NCI-H1436 (cell line): ENCODE measurements around the gene ARRDC5.
"Not testable (repeated sequence)": the region's sequence is repeated elsewhere in the genome, so short reads cannot be mapped to it uniquely, and the experiment has no call there.

Experiments
- DNase-seq: peaks from one replicate; lab custom pipeline; 2025; lab: John Stamatoyannopoulos, UW

The ARRDC5 gene

GRCh38 chr19:4909897-4910593 lies 7.3 kb upstream of the ARRDC5 start:
- peak; percentile 94 for DNase-seq

- DNase-seq = peak; percentile 77
Measured at GRCh38 chr19:4909156-4909896, 6.6 kb upstream of the ARRDC5 start, which contains the start of gene UHRF1. TSS of gene UHRF1 (plus strand) at chr19:4909501. CDS start at chr19:4910886, 1,385 bp downstream.

- no peak for DNase-seq
Measured at GRCh38 chr19:4908781-4909155, 6.1 kb upstream of the ARRDC5 start.

- no peak for DNase-seq
Measured at GRCh38 chr19:4908360-4908759, 5.7 kb upstream of the ARRDC5 start.

- no peak for DNase-seq
Measured at GRCh38 chr19:4906963-4907362, 4.3 kb upstream of the ARRDC5 start.

GRCh38 chr19:4904481-4904880 lies 1.8 kb upstream of the ARRDC5 start:
- DNase-seq = no peak

- not testable (repeated sequence) for DNase-seq
Measured at GRCh38 chr19:4900879-4901278, 1.8 kb downstream of the ARRDC5 start.

- no peak for DNase-seq
Measured at GRCh38 chr19:4897146-4897545, 5.5 kb downstream of the ARRDC5 start.

GRCh38 chr19:4896372-4896771 lies 6.3 kb downstream of the ARRDC5 start:
- no peak for DNase-seq

GRCh38 chr19:4892962-4893361 lies 9.7 kb downstream of the ARRDC5 start:
- DNase-seq = not testable (repeated sequence)

- DNase-seq = no peak
Measured at GRCh38 chr19:4891066-4891465, 11.6 kb downstream of the ARRDC5 start.

GRCh38 chr19:4889034-4889815 lies 13.5 kb downstream of the ARRDC5 start:
- no peak for DNase-seq

GRCh38 chr19:4887803-4888202 lies 14.9 kb downstream of the ARRDC5 start:
- DNase-seq = not testable (repeated sequence)

- not testable (repeated sequence) for DNase-seq
Measured at GRCh38 chr19:4884993-4885392, 17.7 kb downstream of the ARRDC5 start.

GRCh38 chr19:4882874-4883273 lies 19.8 kb downstream of the ARRDC5 start:
- DNase-seq = not testable (repeated sequence)

- DNase-seq = no peak
Measured at GRCh38 chr19:4879041-4879440, 23.7 kb downstream of the ARRDC5 start.

GRCh38 chr19:4878491-4878968 lies 24.2 kb downstream of the ARRDC5 start:
- DNase-seq = no peak

- no peak for DNase-seq
Measured at GRCh38 chr19:4877753-4878490, 24.8 kb downstream of the ARRDC5 start.

GRCh38 chr19:4873930-4874329 lies 28.8 kb downstream of the ARRDC5 start:
- no peak for DNase-seq

GRCh38 chr19:4871711-4872110 lies 31.0 kb downstream of the ARRDC5 start:
- no peak for DNase-seq

GRCh38 chr19:4870025-4870700 lies 32.5 kb downstream of the ARRDC5 start:
- DNase-seq = no peak
